ENCODE data around the gene CTCF.

The CTCF gene

GRCh38 chr16:67535201-67535600 is 27.1 kb upstream of the CTCF start:
- DNase-seq (ENCODE audit: low read depth in 2 of 2) = no peak

GRCh38 chr16:67537270-67537635 is 25.1 kb upstream of the CTCF start:
- no peak for DNase-seq (ENCODE audit: low read depth in 2 of 2)

GRCh38 chr16:67537636-67538591 is 24.4 kb upstream of the CTCF start:
- no peak for DNase-seq (ENCODE audit: low read depth in 2 of 2)

GRCh38 chr16:67538666-67539101 is 23.6 kb upstream of the CTCF start:
- no peak for DNase-seq (ENCODE audit: low read depth in 2 of 2)

DNA sequence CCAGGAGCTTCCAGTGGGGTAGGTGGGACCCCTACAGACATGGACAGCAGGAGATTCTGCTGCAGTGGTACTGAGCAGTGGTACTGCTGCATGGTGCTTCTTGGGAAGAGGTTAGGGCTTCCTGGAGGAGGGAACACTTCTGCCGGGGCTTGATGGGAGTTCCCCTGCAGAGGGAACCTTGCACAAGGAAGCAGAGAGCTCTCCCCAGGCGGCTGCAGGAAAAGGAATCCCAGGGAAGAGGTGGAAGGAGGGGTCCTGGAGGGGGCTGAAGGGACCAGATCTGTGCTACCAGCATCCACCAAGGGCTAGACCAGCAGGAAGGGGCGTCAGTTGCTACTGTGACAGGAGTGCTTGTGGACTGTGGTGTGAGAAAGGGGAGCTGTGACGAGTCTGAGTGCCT is 23.1 kb upstream of the CTCF start:
- no peak for DNase-seq (ENCODE audit: low read depth in 2 of 2)

GRCh38 chr16:67539691-67540635 is 22.4 kb upstream of the CTCF start:
- no peak for DNase-seq (ENCODE audit: low read depth in 2 of 2)

DNA sequence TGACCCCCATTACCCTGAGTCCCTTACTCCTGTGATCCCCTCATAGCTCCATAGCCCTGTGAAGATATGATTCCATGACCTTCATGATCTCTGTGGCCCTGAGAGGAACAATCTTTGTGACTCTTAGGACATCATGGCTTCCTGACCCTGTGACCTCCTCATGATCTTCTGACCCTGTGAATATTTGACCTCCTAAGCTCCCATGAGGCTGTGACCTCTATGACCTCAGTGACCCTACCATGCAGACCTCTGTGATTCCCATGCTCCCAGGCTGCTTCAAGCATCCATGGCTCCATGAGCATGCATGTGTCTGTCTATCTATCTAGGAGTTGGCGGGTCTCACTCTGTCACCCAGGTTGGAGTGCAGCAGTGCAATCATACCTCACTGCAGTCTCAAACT is 21.6 kb upstream of the CTCF start:
- DNase-seq (ENCODE audit: low read depth in 2 of 2) = no peak

- DNase-seq (ENCODE audit: low read depth in 2 of 2) = no peak
Measured at GRCh38 chr16:67541391-67542263, 20.7 kb upstream of the CTCF start.

- DNase-seq (ENCODE audit: low read depth in 2 of 2) = no peak
Measured at GRCh38 chr16:67542464-67542863, 19.9 kb upstream of the CTCF start.

DNA sequence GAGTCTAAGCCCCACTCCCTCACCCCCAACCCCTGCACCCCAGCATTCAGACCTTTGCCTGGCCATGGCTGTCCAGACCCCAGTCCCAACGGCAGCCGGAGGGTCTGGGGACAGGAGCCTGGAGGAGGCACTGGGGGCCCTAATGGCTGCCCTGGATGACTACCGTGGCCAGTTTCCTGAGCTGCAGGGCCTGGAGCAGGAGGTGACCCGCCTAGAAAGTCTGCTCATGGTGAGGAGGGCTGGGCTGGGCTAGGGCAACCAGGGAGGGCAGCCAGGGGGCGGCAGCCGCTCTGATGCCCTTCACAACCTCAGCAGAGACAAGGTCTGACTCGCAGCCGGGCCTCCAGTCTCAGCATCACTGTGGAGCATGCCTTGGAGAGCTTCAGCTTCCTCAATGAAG is 19.3 kb upstream of the CTCF start:
- DNase-seq (ENCODE audit: low read depth in 2 of 2) = no peak

- DNase-seq (ENCODE audit: low read depth in 2 of 2) = no peak
Measured at GRCh38 chr16:67543582-67543981, 18.7 kb upstream of the CTCF start.

DNA sequence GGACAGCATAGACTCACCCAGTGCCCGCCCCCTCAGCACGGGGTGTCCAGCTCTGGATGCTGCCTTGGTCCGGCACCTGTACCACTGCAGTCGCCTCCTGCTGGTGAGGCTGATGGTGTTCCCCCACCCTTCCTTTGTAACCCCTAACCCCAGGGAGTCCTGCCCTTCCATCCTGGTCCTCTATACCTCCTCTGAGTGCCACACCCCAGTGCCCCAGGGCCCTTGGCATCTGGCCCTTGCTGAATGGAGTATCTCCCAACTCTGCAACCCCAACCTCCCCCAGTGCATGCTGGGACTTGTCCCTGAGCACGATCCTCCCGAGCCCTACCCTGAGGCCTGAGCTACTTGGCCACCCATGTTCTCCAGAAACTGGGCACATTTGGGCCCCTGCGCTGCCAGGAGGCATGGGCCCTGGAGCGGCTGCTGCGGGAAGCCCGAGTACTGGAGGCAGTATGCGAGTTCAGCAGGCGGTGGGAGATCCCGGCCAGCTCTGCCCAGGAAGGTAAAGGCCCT is 17.9 kb upstream of the CTCF start:
- no peak for DNase-seq (ENCODE audit: low read depth in 2 of 2)

GRCh38 chr16:67544844-67545664 is 17.3 kb upstream of the CTCF start:
- no peak for DNase-seq (ENCODE audit: low read depth in 2 of 2)

DNA sequence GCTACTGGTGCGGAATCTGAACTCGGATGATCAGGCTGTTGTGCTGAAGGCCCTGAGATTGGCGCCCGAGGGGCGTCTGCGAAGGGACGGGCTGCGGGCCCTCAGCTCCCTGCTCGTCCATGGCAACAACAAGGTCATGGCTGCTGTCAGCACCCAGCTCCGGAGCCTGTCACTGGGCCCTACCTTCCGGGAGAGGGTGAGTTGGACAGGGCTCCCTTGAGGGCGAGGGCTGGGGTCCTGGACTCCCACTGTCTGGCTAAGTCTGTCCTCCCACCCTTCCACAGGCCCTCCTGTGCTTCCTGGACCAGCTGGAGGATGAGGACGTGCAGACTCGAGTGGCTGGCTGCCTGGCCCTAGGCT is 16.7 kb upstream of the CTCF start:
- no peak for DNase-seq (ENCODE audit: low read depth in 2 of 2)

DNA sequence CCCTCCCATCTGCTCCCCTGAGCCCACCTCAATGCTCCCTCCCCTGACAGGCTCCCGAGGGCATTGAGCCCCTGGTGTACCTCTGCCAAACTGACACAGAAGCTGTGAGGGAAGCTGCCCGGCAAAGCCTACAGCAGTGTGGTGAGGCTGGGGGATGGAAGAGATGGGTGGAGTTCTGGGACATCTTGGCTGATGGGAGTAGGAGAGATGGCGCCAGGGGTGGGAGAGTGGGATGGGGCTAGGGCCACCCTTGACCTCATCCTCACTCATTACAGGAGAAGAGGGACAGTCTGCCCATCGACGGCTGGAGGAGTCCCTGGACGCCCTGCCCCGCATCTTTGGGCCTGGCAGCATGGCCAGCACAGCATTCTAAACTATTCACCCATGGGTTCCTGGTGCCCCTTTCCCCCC is 16.2 kb upstream of the CTCF start:
- no peak for DNase-seq (ENCODE audit: low read depth in 2 of 2)

- DNase-seq (ENCODE audit: low read depth in 2 of 2) = no peak
Measured at GRCh38 chr16:67546761-67547422, 15.4 kb upstream of the CTCF start.

- no peak for DNase-seq (ENCODE audit: low read depth in 2 of 2)
Measured at GRCh38 chr16:67547423-67548264, 14.7 kb upstream of the CTCF start.

DNA sequence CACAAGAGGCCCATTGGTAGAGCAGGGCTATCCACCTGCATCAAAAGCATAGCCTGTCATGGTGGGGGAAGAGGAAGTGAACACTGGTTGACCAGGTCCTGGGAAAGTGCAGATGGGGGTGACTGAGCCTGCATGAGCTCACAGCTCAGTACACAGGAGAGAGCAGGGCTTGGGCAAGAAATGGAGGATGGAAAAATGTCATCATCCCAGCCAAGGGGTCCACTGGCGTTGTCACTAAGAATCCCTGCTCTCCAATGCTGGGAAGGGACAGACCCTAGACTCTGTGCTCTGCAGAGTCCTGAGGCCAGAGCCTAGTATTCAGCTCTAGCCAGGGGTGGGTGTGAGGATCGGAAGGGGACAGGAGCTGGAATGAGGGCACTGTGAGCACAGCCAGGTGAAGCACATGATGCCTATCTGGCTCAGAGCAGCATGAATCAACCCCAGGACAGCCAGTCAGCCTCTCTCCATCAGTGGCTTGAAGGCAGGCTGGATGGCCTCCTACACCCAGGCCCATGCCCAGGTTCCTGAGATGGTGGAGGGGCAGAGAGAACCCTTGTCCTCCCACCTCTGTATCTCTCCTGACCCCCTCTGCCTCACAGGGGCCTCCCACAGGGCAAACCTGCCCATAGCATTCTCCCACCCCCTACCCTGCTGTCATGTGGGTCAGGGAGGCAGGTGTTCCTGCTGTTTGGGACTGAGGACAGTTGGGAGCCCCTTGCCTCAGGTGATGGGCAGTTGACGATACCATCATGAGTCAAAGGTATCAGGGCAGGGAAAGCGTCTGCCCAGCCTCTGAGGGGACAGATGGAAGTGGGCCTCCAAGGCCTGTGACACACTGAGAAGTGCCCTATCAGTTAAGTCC is 13.8 kb upstream of the CTCF start:
- no peak for DNase-seq (ENCODE audit: low read depth in 2 of 2)

All from fibroblast of skin of left biceps (primary cell).